HG03045 (cell line): Measurements from ENCODE around the gene GPR21.

Experiments used
- ATAC-seq: cut with Tn5 transposase; IDR thresholded peaks from one replicate; pipeline ENCODE4 v1.9.1; 2021; ENCODE audit warnings: mild to moderate bottlenecking, moderate library complexity; ENCODE audit not compliant: unreplicated experiment

GPR21 gene

DNA sequence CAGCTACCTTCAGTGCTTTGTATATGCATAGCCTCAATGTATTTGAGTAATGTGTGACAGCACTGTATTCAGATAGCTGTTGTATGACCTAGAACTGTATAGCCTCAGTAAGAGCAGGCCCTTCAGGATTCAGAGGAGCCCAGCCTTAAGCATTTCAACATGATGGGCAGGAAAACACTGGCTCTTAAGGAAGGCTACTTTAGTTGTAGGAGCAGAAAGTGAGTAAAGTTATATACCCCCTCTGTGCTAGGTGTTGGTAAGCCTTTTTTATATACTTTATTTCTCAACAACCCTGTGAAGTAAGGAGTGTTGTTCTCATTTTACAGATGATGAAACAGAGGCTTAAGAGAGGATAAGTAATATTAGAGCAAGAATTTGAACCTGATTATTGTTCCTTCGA lies 1.5 kb upstream of the GPR21 start:
- no peak for ATAC-seq

DNA sequence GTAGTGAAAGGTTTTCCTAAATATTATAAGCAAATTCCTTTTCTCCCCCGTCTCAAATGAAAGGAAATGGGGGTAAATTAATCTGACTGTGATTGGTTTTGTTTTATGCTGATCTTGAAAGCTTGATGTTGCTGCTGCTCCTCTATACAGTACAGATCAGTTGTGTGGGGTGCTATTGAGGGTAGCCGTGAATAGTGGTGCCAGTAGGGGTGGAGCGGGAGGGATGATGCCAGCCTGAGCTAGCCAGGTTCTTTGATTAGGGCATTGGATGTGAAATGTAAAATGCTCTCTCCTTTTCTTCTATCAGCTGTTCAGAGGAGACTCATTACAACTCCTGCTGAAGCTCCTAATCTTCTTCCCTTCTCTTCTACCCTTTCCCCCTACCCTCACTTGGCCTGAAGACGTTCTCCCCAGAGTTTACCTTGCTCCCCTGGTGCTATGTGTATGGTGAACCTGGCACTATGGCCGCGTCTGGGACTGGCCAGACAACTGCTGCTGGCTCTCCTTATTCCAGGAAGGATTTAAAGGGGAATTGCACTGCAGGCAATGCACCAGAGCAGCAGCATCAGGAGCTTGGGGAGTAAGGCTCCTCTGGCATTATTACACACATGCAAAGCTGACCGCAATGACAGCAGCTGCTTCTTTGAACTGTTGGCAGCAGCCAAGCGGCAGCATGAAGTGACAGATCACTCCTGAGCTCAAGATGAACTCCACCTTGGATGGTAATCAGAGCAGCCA lies 566 bp downstream of the GPR21 start:
- no peak for ATAC-seq

DNA sequence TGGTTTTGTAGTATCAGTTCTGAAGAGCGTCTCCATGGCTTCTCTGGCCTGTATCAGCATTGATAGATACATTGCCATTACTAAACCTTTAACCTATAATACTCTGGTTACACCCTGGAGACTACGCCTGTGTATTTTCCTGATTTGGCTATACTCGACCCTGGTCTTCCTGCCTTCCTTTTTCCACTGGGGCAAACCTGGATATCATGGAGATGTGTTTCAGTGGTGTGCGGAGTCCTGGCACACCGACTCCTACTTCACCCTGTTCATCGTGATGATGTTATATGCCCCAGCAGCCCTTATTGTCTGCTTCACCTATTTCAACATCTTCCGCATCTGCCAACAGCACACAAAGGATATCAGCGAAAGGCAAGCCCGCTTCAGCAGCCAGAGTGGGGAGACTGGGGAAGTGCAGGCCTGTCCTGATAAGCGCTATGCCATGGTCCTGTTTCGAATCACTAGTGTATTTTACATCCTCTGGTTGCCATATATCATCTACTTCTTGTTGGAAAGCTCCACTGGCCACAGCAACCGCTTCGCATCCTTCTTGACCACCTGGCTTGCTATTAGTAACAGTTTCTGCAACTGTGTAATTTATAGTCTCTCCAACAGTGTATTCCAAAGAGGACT lies 1.5 kb downstream of the GPR21 start:
- ATAC-seq = no peak

GRCh38 chr9:123035791-123036190 lies 2.3 kb downstream of the GPR21 start:
- ATAC-seq = no peak

- ATAC-seq = no peak
Measured at GRCh38 chr9:123036893-123037545, 3.6 kb downstream of the GPR21 start.

GRCh38 chr9:123039617-123040219 lies 6.3 kb downstream of the GPR21 start:
- ATAC-seq = no peak

GRCh38 chr9:123040801-123041200 lies 7.3 kb downstream of the GPR21 start:
- no peak for ATAC-seq

GRCh38 chr9:123041489-123041888 lies 8.0 kb downstream of the GPR21 start:
- ATAC-seq = no peak

DNA sequence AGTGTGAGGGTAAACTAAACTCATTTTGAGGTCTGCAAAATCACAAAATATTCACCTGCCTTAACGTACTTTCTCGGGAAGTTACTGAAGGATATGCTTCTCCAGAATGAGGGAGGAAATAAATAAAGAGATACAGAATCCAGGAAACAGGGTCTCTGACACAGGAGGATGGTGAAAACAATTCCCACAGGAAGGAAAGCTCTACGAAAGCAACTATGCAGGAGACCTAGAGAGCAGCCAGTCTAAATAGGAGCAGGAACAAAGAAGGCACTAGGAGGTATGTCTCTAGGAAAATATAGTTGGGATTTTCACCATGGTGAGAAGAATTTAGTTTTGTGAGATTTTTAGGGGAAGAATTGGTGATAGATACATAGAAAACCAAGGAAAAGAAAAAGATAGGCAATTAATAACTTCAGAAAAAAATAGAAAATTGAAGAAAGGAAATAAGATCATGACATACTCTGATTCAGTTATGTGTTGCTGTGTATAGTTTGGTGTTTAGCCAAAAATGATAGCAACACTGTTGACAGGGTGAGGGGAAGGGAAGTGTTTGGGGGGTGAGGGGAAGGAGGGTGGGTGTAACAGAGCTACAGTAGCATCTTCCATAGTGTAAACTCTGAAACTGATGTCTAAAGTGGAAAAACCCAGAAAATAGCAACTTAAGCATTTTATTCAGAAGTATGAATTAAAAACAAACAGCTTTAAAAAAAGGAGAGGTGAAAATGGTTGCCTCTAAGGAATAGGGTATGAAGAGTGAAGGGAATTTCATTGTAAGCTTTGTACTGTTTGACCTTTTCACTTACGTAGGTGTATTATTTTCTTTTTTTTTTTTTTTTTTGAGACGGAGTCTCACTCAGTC lies 9.8 kb downstream of the GPR21 start:
- no peak for ATAC-seq

GRCh38 chr9:123044586-123044985 lies 11.1 kb downstream of the GPR21 start:
- no peak for ATAC-seq

DNA sequence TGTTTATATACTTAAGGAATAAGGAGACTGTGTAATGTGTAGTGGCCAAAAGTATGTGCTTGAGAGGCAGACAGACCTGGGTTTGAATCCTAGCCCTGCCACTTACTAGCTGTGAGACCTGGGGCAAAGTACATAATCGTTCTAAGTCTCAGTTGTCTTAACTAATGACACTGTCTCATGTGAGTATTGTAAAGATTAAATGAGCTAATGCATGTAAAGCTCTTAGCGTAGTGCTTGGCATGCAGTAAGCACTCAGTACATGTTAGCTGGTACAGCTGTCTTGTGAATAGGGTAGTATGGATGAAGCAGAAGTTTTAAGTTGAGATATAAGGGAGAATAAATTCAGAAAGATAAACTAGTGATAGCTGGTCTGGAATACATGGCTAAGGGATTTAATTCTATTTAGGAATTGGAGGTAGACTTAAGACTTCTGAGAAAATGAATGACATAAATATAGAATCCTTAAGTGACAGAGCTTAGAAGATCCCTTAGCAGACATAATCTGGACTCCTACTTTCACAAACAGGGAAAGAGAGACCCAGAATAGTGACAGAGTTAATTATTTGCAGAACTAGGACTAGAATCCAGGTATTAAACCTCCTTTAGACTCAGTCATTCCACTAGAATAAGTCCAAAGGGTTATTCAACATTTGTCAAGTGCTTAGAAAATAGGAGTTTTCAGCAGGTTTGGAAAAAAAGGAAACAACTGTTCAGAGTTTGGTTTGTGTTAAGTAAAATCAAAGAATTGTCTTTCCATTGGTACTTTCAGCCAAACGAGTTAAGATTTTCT lies 13.1 kb downstream of the GPR21 start:
- ATAC-seq = no peak

DNA sequence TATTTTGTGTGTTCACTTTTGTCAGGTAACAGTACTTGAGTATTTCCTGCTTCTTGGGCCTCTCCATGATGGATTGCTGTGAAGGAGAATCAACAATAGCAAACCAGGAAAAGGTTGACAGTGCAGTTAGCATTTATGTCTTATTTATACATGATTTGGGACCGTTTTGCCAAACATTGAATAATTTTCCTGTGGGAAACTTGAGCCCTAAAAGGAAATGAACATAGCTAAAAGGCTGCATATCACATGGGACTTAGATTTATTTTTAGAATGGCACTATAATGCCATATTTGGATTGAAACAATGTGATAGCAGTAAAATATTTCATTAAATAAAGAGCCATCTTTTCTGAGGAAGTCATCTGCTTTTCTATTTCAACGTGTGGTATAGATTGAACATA lies 15.3 kb downstream of the GPR21 start:
- ATAC-seq = no peak

DNA sequence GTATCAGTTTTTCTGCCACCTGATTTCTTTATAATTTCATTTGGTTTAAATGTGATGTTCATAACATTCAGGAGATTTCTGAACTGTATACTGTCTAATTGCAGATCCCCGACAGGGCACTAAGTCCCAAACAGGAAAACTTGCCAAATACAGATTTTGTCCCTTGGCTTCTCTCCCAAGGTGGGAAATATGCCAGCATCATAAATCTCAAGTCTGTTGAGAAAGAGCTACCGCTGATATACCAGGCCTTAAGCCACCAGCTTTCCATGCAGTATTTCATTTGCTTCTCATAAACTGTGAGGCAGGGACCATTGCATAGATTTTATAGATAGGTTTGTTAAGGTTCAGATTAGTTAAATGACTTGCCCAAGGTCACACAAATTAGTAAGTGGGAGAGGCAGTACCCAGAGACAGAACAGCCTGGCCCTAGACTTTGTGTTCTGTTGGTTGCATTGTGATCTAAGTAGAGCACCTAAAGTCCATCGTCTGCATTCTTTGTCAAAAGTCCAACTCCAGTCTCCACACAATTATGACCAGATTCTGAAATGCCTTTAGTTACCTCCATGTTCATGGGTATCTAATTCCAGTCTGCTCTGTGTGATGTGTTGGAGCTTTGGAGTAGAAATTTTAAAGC lies 16.2 kb downstream of the GPR21 start:
- no peak for ATAC-seq

DNA sequence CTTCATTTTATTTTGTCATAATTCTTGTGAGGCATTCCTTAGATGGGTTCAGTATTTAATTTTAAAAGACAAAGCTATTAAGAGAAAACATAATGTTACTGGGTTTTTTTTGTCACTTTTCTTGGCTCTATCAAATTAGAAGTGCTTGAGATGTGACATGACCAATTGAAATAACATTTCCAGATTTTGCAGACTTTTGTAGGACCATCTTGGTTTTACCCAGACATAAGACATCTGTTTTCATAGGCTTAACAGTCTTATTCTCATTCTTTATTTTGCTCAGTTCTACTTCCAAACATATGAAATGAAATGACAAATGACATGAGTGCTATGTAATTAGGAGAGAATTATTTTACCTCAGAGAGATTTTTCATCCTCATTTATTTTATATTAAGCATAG lies 19.6 kb downstream of the GPR21 start:
- no peak for ATAC-seq

DNA sequence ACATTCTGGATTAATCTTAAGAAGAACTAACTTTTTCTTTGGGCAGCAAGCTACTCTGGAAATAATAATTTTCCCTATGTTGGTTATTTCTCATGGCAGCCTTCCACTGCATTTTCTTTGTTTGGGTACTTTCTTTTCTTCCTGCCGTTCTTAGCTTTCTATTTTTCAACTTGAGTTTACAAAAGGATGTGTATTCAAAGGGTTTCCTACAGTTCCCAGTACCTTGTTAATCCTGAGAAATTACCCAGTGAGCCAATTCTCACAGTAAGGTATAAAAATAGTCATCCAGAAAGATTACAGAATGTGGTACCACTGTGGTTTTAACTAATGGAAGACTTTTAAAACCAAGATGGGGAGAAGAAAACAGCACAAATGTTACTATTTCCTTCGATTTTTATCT lies 20.2 kb downstream of the GPR21 start:
- no peak for ATAC-seq

DNA sequence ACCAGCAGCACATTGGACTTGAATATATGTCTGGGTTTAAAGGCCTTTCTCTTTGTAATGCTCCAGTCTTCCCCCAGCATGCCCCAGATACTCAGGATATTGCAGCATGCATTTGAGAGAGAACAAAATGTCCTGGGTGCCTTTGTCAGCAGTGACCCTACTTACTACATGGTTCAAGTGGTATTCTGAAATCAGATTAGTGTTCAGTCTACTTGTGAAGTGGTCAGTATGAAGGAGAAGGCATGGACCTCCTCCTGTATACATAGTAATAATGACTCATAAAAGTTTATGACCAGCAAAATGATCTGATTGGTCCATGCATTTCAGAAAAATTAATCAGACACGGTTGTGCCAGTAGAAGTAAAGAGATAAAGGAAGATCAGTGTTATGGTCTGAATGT lies 25.4 kb downstream of the GPR21 start:
- no peak for ATAC-seq

GRCh38 chr9:123059472-123060220 lies 26.2 kb downstream of the GPR21 start:
- ATAC-seq = no peak

- no peak for ATAC-seq
Measured at GRCh38 chr9:123061216-123061615, 27.7 kb downstream of the GPR21 start.
